Suprapubic skin (tissue), 4 donors: ENCODE results near the gene LAMA4. TPM values are rescaled to one million over a fixed set of nuclear protein-coding genes. Genes with fewer than 3 reads are reported as not detected.

Source experiments
- DNase-seq, 2 donors: peaks; one replicate each; pipeline ENCODE4 v3.0.0-alpha.2; 2019; ENCODE audit warnings: low spot score in 2 of 2
- H3K27ac ChIP-seq: fragments of 200-600 bp; sonication (generic); one replicate; pipeline ENCODE4 v1.5.1; 2019
- H3K27me3 ChIP-seq: fragments of 200-600 bp; sonication (generic); one replicate; pipeline ENCODE4 v1.5.1; 2019
- H3K36me3 ChIP-seq: fragments of 200-600 bp; sonication (generic); one replicate; pipeline ENCODE4 v1.5.1; 2019
- H3K4me1 ChIP-seq: fragments of 200-600 bp; sonication (generic); one replicate; pipeline ENCODE4 v1.5.1; 2019
- H3K4me3 ChIP-seq: fragments of 200-600 bp; sonication (generic); one replicate; pipeline ENCODE4 v1.5.1; 2019; ENCODE audit warnings: mild to moderate bottlenecking
- H3K9me3 ChIP-seq: fragments of 200-600 bp; sonication (generic); one replicate; pipeline ENCODE4 v1.5.1; 2019
- EP300 ChIP-seq: sonication (generic); formaldehyde crosslinking; IDR thresholded peaks from one replicate; pipeline ENCODE4 v1.6.1; 2017; ENCODE audit warnings: antibody characterized with exemption
- POLR2A ChIP-seq, 2 donors: fragments of 450-650 bp; IDR thresholded peaks; one replicate each; pipeline ENCODE4 v1.6.1; 2017; ENCODE audit warnings: antibody characterized with exemption in 2 of 2, mild to moderate bottlenecking in 2 of 2, moderate library complexity in 2 of 2
- POLR2AphosphoS5 ChIP-seq, 3 donors: sonication (generic); formaldehyde crosslinking; IDR thresholded peaks; one replicate each; pipeline ENCODE4 v1.6.1; 2017; ENCODE audit warnings: antibody characterized with exemption in 3 of 3
- WGBS: methylation state at CpG from one replicate; pipeline ENCODE4 v1.1.5; 2018; 5-methylcytosine and 5-hydroxymethylcytosine counted together
- total RNA-seq, 4 donors: library from RNA; depleted of rRNA; stranded (reverse); fragments of >200 nt; gene quantifications; one replicate each; pipeline ENCODE4 v1.1.0, GENCODE V29; 2016
- TF ChIP-seq, protein P1 (sequence below), 2 donors: fragments of 200-600 bp in 1 of 2; fragments of 450-650 bp in 1 of 2; sonication (generic) in 1 of 2; IDR thresholded peaks; one replicate each; pipeline ENCODE4 v1.5.1; 2016 to 2019; ENCODE audit warnings: antibody characterized with exemption in 2 of 2, mild to moderate bottlenecking in 1 of 2, moderate library complexity in 1 of 2

The LAMA4 gene
- total RNA-seq, 4 donors from 2014 or later: 10.4 to 44.0 (median 23.6) TPM

GRCh38 chr6:112163295-112164257 lies 90.8 kb downstream of the LAMA4 start:
- peak in 1 of 2 donors; percentile 81 for DNase-seq
- 66% methylated on average over 21 of the region's 21 CpGs for WGBS
- H3K9me3 ChIP-seq: no peaks in the 10 kb centered on the region
- TF ChIP-seq, protein P1, sequence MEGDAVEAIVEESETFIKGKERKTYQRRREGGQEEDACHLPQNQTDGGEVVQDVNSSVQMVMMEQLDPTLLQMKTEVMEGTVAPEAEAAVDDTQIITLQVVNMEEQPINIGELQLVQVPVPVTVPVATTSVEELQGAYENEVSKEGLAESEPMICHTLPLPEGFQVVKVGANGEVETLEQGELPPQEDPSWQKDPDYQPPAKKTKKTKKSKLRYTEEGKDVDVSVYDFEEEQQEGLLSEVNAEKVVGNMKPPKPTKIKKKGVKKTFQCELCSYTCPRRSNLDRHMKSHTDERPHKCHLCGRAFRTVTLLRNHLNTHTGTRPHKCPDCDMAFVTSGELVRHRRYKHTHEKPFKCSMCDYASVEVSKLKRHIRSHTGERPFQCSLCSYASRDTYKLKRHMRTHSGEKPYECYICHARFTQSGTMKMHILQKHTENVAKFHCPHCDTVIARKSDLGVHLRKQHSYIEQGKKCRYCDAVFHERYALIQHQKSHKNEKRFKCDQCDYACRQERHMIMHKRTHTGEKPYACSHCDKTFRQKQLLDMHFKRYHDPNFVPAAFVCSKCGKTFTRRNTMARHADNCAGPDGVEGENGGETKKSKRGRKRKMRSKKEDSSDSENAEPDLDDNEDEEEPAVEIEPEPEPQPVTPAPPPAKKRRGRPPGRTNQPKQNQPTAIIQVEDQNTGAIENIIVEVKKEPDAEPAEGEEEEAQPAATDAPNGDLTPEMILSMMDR (IDR thresholded peaks at IDR 0.05): peak; percentile 29 to 58
- TF ChIP-seq POLR2A (IDR thresholded peaks at IDR 0.05): no peak
- no peak overlapping the region for H3K27ac ChIP-seq
- H3K4me1 ChIP-seq: no peaks in the 10 kb centered on the region
- H3K4me3 ChIP-seq: no peak overlapping the region
- peaks cover 31% of the 10 kb centered on the region for H3K36me3 ChIP-seq
- H3K27me3 ChIP-seq: no peaks in the 10 kb centered on the region

GRCh38 chr6:112160745-112161144 lies 93.6 kb downstream of the LAMA4 start:
- Histone ChIP-seq H3K4me3 (no peak overlapping the region), H3K36me3 (peaks cover 27% of the 10 kb centered on the region), H3K9me3 (no peaks in the 10 kb centered on the region), H3K27ac (no peak overlapping the region), H3K4me1 (no peaks in the 10 kb centered on the region), H3K27me3 (no peaks in the 10 kb centered on the region)
- TF ChIP-seq EP300 (no peak), POLR2A (IDR thresholded peaks at IDR 0.05) (no peak), POLR2AphosphoS5 (IDR thresholded peaks at IDR 0.05) (no peak)
- TF ChIP-seq, protein P1 (IDR thresholded peaks at IDR 0.05): no peak
- 85% methylated on average over 1 of the region's 1 CpG for WGBS
- DNase-seq: no peak

GRCh38 chr6:112156668-112157067 lies 97.7 kb downstream of the LAMA4 start:
- H3K27ac ChIP-seq: no peak overlapping the region

DNA sequence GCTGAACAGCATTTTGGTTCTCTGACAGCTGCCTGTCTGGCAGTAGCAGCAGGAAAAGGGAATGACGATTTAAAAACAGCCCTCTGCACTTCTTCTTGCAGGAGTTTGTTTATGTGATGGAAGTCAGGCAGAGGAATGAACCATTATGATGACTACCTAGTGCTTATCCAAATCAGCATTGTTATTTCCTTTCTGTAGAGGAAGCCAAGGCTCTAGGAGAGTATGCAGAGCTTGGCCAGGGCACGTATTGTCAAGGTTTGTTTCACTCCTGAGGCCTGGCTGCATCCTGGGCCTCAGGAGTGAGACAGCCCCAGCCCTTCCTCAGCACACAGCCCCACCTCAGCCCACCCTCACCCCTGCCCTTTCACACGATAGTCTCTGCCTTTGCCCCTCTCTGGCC lies 98.5 kb downstream of the LAMA4 start:
- no peaks in the 10 kb centered on the region for H3K4me1 ChIP-seq
- H3K4me3 ChIP-seq: no peak overlapping the region
- peaks cover under 1% of the 10 kb centered on the region for H3K36me3 ChIP-seq
- no peaks in the 10 kb centered on the region for H3K9me3 ChIP-seq
- H3K27me3 ChIP-seq: no peaks in the 10 kb centered on the region
- DNase-seq: no peak
- 65% methylated on average over 3 of the region's 3 CpGs for WGBS
- no peak overlapping the region for H3K27ac ChIP-seq
- TF ChIP-seq POLR2A (IDR thresholded peaks at IDR 0.05) (no peak), POLR2AphosphoS5 (IDR thresholded peaks at IDR 0.05) (no peak), EP300 (no peak)
- TF ChIP-seq, protein P1 (IDR thresholded peaks at IDR 0.05): no peak

More at GRCh38 chr6:112156668-112157067, 97.7 kb downstream of the LAMA4 start:
- no peaks in the 10 kb centered on the region for H3K27me3 ChIP-seq
- no peaks in the 10 kb centered on the region for H3K9me3 ChIP-seq
- no peaks in the 10 kb centered on the region for H3K4me1 ChIP-seq
- no peak for DNase-seq
- TF ChIP-seq POLR2AphosphoS5 (IDR thresholded peaks at IDR 0.05) (no peak), POLR2A (IDR thresholded peaks at IDR 0.05) (no peak), EP300 (no peak)
- TF ChIP-seq, protein P1 (IDR thresholded peaks at IDR 0.05): no peak
- 88% methylated on average over 4 of the region's 4 CpGs for WGBS
- no peak overlapping the region for H3K4me3 ChIP-seq
- H3K36me3 ChIP-seq: peaks cover 8% of the 10 kb centered on the region

DNA sequence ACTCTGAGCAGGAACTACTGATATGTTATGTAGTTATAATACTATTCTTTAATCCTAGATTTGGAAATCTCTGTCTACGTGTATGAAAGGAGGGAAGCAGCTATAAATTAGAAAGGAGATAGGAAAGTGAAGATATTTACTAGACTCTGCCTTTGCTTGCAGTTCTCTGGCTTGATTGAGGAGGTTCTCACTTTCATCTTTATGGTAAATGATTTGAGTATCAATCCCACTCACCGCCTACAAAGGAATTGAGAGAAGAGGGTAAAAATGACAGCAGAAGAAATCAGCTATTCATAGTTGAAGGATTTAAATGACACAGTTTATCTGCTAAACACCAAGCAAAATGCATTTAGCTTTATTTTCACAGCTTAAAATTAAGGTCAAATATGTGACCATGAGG lies 99.7 kb downstream of the LAMA4 start:
- Histone ChIP-seq H3K4me3 (no peak overlapping the region), H3K4me1 (peaks cover 4% of the 10 kb centered on the region), H3K9me3 (no peaks in the 10 kb centered on the region), H3K36me3 (no peaks in the 10 kb centered on the region), H3K27ac (no peak overlapping the region), H3K27me3 (no peaks in the 10 kb centered on the region)
- no peak for DNase-seq
- 89% methylated on average over 2 of the region's 2 CpGs for WGBS
- TF ChIP-seq POLR2AphosphoS5 (IDR thresholded peaks at IDR 0.05) (no peak), POLR2A (IDR thresholded peaks at IDR 0.05) (no peak), EP300 (no peak)
- TF ChIP-seq, protein P1 (IDR thresholded peaks at IDR 0.05): no peak
